Liver (tissue), 9 donors: ENCODE measurements around the gene NAPB. TPM values are rescaled to one million over a fixed set of nuclear protein-coding genes. Genes with fewer than 3 reads are reported as not detected.
A peak's percentile ranks its signal among the peaks of the same experiment; 100 is the strongest.

Experiments used
- DNase-seq: peaks from one replicate; pipeline ENCODE4 v3.0.0-alpha.2; 2017; ENCODE audit warnings: low spot score
- H3K27ac ChIP-seq, 2 donors: one replicate each; pipeline ENCODE4 v1.7.0; 2013; ENCODE audit warnings: inconsistent platforms in 2 of 2, low read length in 2 of 2, control low read depth in 1 of 2, low read depth in 1 of 2, mild to moderate bottlenecking in 1 of 2
- H3K27me3 ChIP-seq, 4 donors: one replicate each; pipeline versions ENCODE4 v1.6.1 to v1.7.0; 2013; ENCODE audit warnings: low read length in 3 of 4, inconsistent platforms in 1 of 4, mild to moderate bottlenecking in 1 of 4, moderate library complexity in 1 of 4; ENCODE audit not compliant: control insufficient read depth in 4 of 4, insufficient read depth in 4 of 4
- H3K36me3 ChIP-seq, 4 donors: one replicate each; pipeline versions ENCODE4 v1.6.1 to v1.7.0; 2013; ENCODE audit warnings: low read length in 3 of 4, mild to moderate bottlenecking in 3 of 4, low read depth in 1 of 4, moderate library complexity in 1 of 4; ENCODE audit not compliant: control insufficient read depth in 4 of 4, insufficient read depth in 3 of 4
- H3K4me1 ChIP-seq, 4 donors: one replicate each; pipeline versions ENCODE4 v1.6.1 to v1.7.0; 2013; ENCODE audit warnings: low read length in 3 of 4, mild to moderate bottlenecking in 3 of 4, moderate library complexity in 1 of 4; ENCODE audit not compliant: control insufficient read depth in 4 of 4, insufficient read depth in 4 of 4
- H3K4me3 ChIP-seq, 3 donors: one replicate each; pipeline versions ENCODE4 v1.6.1 to v1.7.0; 2013; ENCODE audit warnings: low read length in 3 of 3, control low read depth in 1 of 3, low read depth in 1 of 3, mild to moderate bottlenecking in 1 of 3
- H3K9ac ChIP-seq, 2 donors: one replicate each; pipeline ENCODE4 v1.7.0; 2013; ENCODE audit warnings: low read length in 2 of 2, mild to moderate bottlenecking in 2 of 2, moderate library complexity in 2 of 2, control low read depth in 1 of 2, low read depth in 1 of 2
- H3K9me3 ChIP-seq, 4 donors: one replicate each; pipeline versions ENCODE4 v1.6.1 to v1.7.0; 2013; ENCODE audit warnings: low read length in 3 of 4; ENCODE audit not compliant: control insufficient read depth in 4 of 4
- ATF3 ChIP-seq: IDR thresholded peaks from 2 replicates; pipeline ENCODE4 v1.6.1; 2016; ENCODE audit warnings: antibody characterized with exemption
- CTCF ChIP-seq: fragments of 150-350 bp; IDR thresholded peaks from 2 replicates; pipeline ENCODE4 v1.5.1; 2017; ENCODE audit warnings: improper control_type of control experiment, low read depth, low read length; ENCODE audit not compliant: missing input control
- EGR1 ChIP-seq, 2 donors: IDR thresholded peaks; 2 replicates each; pipeline ENCODE4 v1.6.1; 2016 to 2018; ENCODE audit warnings: antibody characterized with exemption in 2 of 2, low read depth in 2 of 2
- FOXA1 ChIP-seq: IDR thresholded peaks from 2 replicates; pipeline ENCODE4 v1.6.1; 2016; ENCODE audit warnings: antibody characterized with exemption
- FOXA2 ChIP-seq: IDR thresholded peaks from 2 replicates; pipeline ENCODE4 v1.6.1; 2016; ENCODE audit warnings: antibody characterized with exemption
- GABPA ChIP-seq, 2 donors: IDR thresholded peaks in 1 of 2; conservative IDR thresholded peaks in 1 of 2; 2 replicates each; pipeline ENCODE4 v1.6.1; 2016; ENCODE audit warnings: antibody characterized with exemption in 2 of 2, mild to moderate bottlenecking in 1 of 2, moderate library complexity in 1 of 2
- HNF4A ChIP-seq, 2 donors: conservative IDR thresholded peaks; 2 replicates each; pipeline ENCODE4 v1.6.1; 2016; ENCODE audit warnings: antibody characterized with exemption in 2 of 2, mild to moderate bottlenecking in 2 of 2
- HNF4G ChIP-seq: IDR thresholded peaks from 2 replicates; pipeline ENCODE4 v1.6.1; 2016; ENCODE audit warnings: antibody characterized with exemption
- JUND ChIP-seq, 2 donors: IDR thresholded peaks; 2 replicates each; pipeline ENCODE4 v1.6.1; 2016; ENCODE audit warnings: antibody characterized with exemption in 2 of 2
- MAX ChIP-seq: IDR thresholded peaks from 2 replicates; pipeline ENCODE4 v1.6.1; 2016; ENCODE audit warnings: antibody characterized with exemption
- NR2F2 ChIP-seq: IDR thresholded peaks from 2 replicates; pipeline ENCODE4 v1.6.1; 2016; ENCODE audit warnings: antibody characterized with exemption
- RAD21 ChIP-seq, 2 donors: IDR thresholded peaks; 2 replicates each; pipeline ENCODE4 v1.6.1; 2016; ENCODE audit warnings: antibody characterized with exemption in 2 of 2, mild to moderate bottlenecking in 2 of 2
- REST ChIP-seq: IDR thresholded peaks from 2 replicates; pipeline ENCODE4 v1.6.1; 2016; ENCODE audit warnings: antibody characterized with exemption, mild to moderate bottlenecking
- RXRA ChIP-seq, 2 donors: IDR thresholded peaks; 2 replicates each; pipeline ENCODE4 v1.6.1; 2017 to 2018; ENCODE audit warnings: antibody characterized with exemption in 2 of 2, mild to moderate bottlenecking in 1 of 2
- SP1 ChIP-seq: IDR thresholded peaks from 2 replicates; pipeline ENCODE4 v1.6.1; 2018; ENCODE audit warnings: antibody characterized with exemption, mild to moderate bottlenecking
- TAF1 ChIP-seq: conservative IDR thresholded peaks from 2 replicates; pipeline ENCODE4 v1.6.1; 2016; ENCODE audit warnings: antibody characterized with exemption, mild to moderate bottlenecking
- YY1 ChIP-seq: IDR thresholded peaks from 2 replicates; pipeline ENCODE4 v1.6.1; 2016; ENCODE audit warnings: antibody characterized with exemption, mild to moderate bottlenecking
- ZBTB33 ChIP-seq: IDR thresholded peaks from 2 replicates; pipeline ENCODE4 v1.6.1; 2016; ENCODE audit warnings: antibody characterized with exemption
- whole genome bisulfite sequencing: extraction: QIAGEN DNeasy Blood & Tissue Kit; methylation state at CpG from one replicate; pipeline ENCODE4 v1.1.7; 2013; 5-methylcytosine and 5-hydroxymethylcytosine counted together
- polyA plus RNA-seq, 2 donors: library from polyadenylated mRNA; stranded (reverse) in 1 of 2; unstranded in 1 of 2; fragments of 200-250 nt in 1 of 2; fragments of >200 nt in 1 of 2; fragmentation: Nextera tagmentation in 1 of 2; extraction: Ambion mirVana in 1 of 2; gene quantifications; one replicate each; pipeline versions ENCODE4 v1.2.1 to v1.2.3, GENCODE V29; 2013 to 2015
- total RNA-seq, 2 donors: library from RNA; depleted of rRNA; stranded (reverse); fragments of >200 nt; gene quantifications; one replicate each; pipeline ENCODE4 v1.2.3, GENCODE V29; 2014
- donor health status: healthy.
- donor health status: healthy.
- donor health status: healthy.
- donor health status: healthy.
- donor health status: healthy.

Gene NAPB
- total and polyA plus RNA-seq, 4 donors: 2.4 to 10.6 (median 4.5) TPM

- TF ChIP-seq HNF4G (no peak), RXRA (IDR thresholded peaks at IDR 0.05) (peak; percentile 65 to 66), SP1 (peak; percentile 50), ATF3 (no peak), MAX (peak; percentile 29), EGR1 (IDR thresholded peaks at IDR 0.05; ENCODE audit: low read depth in 2 of 2) (no peak), TAF1 (no peak), JUND (IDR thresholded peaks at IDR 0.05) (no peak), REST (no peak), FOXA2 (peak; percentile 57), HNF4A (conservative IDR thresholded peaks at IDR 0.05) (peak; percentile 64 to 69), YY1 (peak; percentile 95), RAD21 (IDR thresholded peaks at IDR 0.05) (no peak), CTCF (no peak), NR2F2 (no peak), GABPA (IDR thresholded peaks at IDR 0.05 in 1 of 2, conservative IDR thresholded peaks at IDR 0.05 in 1 of 2) (no peak), FOXA1 (no peak), ZBTB33 (no peak)
- Histone ChIP-seq H3K9ac (no peak overlapping the region), H3K4me3 (peak overlapping the region; percentile 7 to 60 (median 16)), H3K27me3 (no peaks in the 10 kb centered on the region), H3K36me3 (no peaks in the 10 kb centered on the region), H3K9me3 (no peaks in the 10 kb centered on the region), H3K27ac (peak overlapping the region; percentile 51 to 73), H3K4me1 (peaks cover 3 to 16% (median 13%) of the 10 kb centered on the region in 4 donors)
- WGBS: 38% methylated on average over 11 of the region's 11 CpGs
- no peak for DNase-seq
Measured at GRCh38 chr20:23435626-23436539, 14.6 kb upstream of the NAPB start.
